SH-SY5Y (cell line): ENCODE results near the gene CLEC2D.

Source experiments
- GATA2 ChIP-seq: IDR thresholded peaks from 2 replicates; pipeline ENCODE4 v1.6.1; 2011; ENCODE audit warnings: mild to moderate bottlenecking, low read depth, low read length
- GATA3 ChIP-seq: IDR thresholded peaks from 2 replicates; pipeline ENCODE4 v1.6.1; 2011; ENCODE audit warnings: low read depth, mild to moderate bottlenecking, low read length, moderate library complexity

Gene CLEC2D

GRCh38 chr12:9708853-9709252 lies 39.3 kb downstream of the CLEC2D start:
- TF ChIP-seq GATA2 (no peak), GATA3 (no peak)

GRCh38 chr12:9710584-9711375 lies 41.3 kb downstream of the CLEC2D start:
- no peak for TF ChIP-seq GATA2
- no peak for TF ChIP-seq GATA3

DNA sequence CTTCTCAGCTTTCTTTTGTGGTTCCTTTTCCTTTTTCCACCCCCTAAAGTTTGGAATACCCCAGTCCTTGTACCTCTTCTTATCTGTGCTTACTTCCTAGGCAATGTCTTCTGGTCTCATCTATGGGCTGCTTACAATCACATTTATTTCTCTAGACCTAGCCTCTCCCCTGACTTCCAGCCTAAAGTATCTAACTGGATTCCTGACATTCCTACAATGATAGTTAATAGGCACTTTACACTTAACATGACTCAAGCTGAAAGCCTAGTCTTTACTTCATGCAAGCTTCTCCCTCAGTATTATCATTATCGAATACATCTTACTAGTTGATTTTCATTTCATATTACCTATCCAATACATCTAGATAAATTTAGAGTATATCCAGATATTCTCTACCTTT lies 42.2 kb downstream of the CLEC2D start:
- TF ChIP-seq GATA2, result no peak
- TF ChIP-seq GATA3, result no peak

- TF ChIP-seq GATA2 (no peak), GATA3 (no peak)
Measured at GRCh38 chr12:9717070-9717925, 47.8 kb downstream of the CLEC2D start.

DNA sequence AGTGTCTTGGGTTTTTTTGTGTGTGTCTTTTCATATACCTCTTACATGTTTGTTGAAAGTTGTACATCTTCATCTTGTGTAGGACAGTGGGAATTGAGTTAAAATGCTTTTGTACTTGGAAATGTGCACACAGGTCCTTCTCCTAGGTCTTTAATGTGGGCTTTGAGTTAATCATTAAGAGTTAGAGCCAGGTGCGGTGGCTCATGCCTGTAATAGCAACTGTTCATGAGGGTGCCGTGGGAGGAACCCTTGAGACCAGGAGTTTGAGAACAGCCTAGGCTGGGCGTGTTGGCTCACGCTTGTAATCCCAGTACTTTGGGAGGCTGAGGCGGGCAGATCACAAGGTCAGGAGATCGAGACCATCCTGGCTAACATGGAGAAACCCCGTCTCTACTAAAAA lies 49.5 kb downstream of the CLEC2D start:
- TF ChIP-seq GATA3 (no peak), GATA2 (no peak)

DNA sequence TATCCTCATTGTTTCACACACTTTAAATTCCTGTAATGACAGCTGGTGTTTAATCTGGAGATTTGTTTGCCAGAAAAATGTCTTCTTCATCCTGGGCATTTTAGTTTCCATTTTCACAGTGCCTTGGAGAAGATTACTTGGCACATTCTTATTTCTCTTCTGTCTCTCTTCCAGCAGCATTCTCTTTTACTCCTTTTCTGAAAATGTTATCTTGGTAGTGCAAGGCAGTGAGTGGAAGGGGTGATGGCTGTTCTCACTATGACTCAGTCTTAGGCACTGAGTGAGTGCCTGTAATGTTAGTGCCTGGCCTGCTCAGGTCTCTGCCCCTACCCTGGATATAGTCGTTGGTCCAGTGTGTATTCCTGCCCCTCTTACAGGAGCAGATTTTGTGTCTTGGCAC lies 50.3 kb downstream of the CLEC2D start:
- no peak for TF ChIP-seq GATA3
- no peak for TF ChIP-seq GATA2

DNA sequence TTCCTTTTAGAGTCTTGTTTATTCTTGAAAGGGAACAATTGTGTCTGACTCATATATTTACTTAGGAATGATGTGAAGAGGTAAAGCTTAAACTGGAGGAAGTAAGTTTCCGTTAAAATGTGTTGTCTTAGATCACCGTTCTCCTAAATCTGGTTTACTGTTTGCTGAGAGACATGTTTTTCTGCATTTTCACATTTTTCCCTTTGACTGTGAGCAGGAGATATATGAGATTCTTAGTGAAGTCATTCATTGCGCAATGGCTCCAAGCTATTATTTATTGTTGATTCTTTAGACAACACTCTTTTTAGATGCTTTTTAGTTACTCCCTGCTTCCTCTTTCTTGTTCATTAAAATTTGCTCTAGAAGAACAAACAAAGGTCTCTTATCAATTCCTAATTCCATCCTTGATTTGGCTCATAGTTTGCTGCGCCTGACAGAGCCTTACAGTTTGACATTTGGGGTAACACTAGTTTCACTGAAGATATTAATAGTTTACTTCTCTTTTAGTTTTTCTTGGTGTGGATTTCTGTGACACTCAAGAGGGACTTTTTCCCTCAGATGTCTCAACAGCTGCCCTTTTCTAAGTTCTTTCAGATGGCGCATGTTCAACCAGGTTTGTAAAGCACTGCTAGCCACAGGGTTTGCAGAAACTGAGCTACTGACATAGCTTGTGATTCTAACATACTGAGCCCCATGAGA lies 52.0 kb downstream of the CLEC2D start:
- TF ChIP-seq GATA3, result no peak
- TF ChIP-seq GATA2, result no peak

DNA sequence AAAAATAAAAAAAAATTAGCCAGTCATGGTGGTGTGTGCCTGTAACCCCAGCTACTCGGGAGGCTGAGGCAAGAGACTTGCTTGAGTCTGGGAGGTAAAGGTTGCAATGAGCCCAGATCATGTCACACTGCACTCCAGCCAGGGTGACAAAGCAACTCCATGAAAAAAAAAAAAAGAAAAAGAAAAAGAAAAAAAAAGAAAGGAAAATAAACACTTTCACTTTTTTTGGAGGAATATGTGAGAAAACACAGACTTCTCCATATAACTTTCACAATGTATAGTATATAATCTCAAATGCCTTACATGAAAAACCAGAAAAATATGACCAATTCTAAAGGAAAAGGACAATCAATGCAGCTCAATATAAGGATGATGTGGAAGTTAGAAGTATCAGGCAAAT lies 54.5 kb downstream of the CLEC2D start:
- TF ChIP-seq GATA3 (no peak), GATA2 (no peak)

DNA sequence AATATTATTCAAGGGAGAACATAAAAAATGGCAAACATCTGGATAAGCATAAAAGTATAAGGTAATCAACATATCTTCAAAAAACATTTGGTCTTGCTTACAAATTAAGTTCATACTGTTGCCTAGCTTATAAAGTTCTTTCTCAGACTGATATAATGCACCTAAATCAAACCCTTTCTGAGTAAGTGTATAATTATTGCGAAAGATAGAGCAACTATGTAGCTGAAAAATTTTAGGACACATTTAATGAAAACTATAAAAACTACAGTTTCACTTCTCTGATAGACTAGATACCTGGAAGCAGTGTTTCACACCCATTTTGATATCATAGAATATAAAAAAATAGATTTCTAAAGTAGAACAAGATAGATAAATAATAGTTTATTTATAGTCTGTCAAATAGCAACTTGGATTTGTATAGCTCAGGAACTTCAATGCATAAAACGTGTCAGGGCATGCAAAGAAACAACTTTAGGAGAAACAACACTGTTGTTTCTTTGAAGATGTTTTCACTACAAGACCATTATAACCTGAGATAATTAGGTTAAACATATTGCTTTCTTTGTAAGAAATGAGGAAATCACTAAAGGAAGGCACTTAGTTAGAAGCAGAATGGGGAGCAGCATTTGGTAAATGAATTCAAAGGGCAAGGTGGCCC lies 55.8 kb downstream of the CLEC2D start:
- no peak for TF ChIP-seq GATA2

DNA sequence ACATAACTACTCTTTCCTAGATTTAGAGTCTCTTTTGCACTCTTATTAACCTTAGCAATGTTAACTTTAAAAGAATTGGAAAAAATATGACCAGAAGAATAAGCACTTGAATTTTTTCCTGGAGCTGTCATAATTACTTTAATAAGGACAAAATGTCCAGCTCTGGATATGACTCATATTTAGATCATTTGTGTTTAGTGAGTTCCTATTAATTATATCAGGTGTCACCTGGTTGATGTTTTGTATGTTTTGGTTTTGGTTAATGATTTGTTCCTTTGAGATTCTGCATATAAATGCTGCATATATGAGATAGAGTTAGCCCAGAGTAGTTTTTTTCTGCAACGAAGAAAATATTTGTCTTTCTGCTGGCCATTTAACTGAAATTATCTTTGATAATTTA lies 58.3 kb downstream of the CLEC2D start:
- TF ChIP-seq GATA2 (no peak), GATA3 (no peak)

- TF ChIP-seq GATA2, result no peak
Measured at GRCh38 chr12:9729082-9729481, 59.6 kb downstream of the CLEC2D start.

DNA sequence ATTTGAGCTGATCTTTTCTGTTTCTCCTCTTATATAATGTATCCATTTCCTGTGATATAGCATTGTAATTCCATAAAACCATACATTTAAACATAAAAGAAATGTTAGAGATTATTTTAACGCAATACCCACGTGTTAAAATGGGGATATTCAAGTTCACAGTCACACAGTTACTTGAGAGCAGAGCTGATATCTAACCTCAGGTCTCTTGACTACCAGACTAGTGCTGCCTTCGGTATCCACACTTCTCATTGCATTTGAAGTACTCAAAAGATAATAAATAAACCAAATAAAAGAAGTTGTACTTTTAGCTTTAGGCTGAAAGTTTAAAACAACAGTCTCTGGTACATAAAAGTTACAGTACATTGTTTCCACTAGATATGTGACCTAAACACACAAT lies 60.5 kb downstream of the CLEC2D start:
- TF ChIP-seq GATA3, result no peak
- no peak for TF ChIP-seq GATA2

DNA sequence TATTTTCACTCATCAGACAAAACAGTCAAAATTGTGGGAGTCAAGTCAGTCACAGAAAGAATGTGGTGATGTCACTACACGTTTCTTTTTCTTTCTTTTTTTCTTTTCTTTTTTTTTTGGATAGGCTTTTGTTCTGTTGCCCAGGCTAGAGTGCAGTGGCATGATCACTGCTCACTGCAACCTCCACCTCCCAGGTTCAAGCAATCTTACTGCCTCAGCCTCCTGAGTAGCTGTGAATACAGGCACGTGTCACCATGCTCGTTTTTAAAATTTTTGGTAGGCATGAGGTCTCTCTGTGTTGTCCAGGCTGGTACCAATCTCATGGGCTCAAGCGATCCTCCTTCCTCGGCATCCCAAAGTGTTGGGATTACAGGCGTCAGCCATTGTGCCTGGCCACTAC lies 61.1 kb downstream of the CLEC2D start:
- no peak for TF ChIP-seq GATA2
- no peak for TF ChIP-seq GATA3

GRCh38 chr12:9731393-9731792 lies 61.9 kb downstream of the CLEC2D start:
- TF ChIP-seq GATA3 (no peak), GATA2 (no peak)
